ENCODE data around the gene OPHN1.

DNA sequence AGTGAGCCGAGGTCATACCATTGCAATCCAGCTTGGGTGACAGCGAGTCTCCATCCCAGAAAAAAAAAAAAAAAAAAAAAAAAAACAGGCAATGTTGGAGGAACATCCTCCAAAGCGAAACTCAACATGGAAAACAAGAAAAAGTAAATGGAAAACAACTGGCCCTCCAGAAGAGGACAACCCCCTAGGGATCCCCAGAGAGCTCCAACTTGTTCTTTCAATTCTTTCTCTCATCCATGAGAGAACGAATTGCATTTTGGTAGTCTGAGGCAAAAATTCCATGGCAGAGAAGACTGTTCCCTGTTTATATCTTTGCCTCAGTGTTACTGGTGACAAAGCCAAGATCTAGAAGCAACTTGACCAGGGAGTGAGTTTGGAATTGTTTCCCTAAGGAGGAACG lies 49.8 kb downstream of the OPHN1 start:
- TF ChIP-seq, protein P1, sequence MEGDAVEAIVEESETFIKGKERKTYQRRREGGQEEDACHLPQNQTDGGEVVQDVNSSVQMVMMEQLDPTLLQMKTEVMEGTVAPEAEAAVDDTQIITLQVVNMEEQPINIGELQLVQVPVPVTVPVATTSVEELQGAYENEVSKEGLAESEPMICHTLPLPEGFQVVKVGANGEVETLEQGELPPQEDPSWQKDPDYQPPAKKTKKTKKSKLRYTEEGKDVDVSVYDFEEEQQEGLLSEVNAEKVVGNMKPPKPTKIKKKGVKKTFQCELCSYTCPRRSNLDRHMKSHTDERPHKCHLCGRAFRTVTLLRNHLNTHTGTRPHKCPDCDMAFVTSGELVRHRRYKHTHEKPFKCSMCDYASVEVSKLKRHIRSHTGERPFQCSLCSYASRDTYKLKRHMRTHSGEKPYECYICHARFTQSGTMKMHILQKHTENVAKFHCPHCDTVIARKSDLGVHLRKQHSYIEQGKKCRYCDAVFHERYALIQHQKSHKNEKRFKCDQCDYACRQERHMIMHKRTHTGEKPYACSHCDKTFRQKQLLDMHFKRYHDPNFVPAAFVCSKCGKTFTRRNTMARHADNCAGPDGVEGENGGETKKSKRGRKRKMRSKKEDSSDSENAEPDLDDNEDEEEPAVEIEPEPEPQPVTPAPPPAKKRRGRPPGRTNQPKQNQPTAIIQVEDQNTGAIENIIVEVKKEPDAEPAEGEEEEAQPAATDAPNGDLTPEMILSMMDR (IDR thresholded peaks at IDR 0.05; ENCODE audit: extremely low read depth in 1 of 2, insufficient read depth in 1 of 2, low read depth in 1 of 2, low read length in 2 of 2), result no peak
- TF ChIP-seq EZH2 (IDR thresholded peaks at IDR 0.05; ENCODE audit: borderline replicate concordance, low read depth, low read length, severe bottlenecking) (no peak), POLR2A (IDR thresholded peaks at IDR 0.05; ENCODE audit: low read depth, low read length) (no peak), POLR2AphosphoS5 (IDR thresholded peaks at IDR 0.05; ENCODE audit: insufficient read depth, low read depth, low read length) (no peak), FOS (IDR thresholded peaks at IDR 0.05; ENCODE audit: borderline replicate concordance, insufficient read depth, low read length) (no peak), MYC (IDR thresholded peaks at IDR 0.05; ENCODE audit: low read depth, low read length) (no peak), GATA2 (IDR thresholded peaks at IDR 0.05; ENCODE audit: insufficient read depth, insufficient read length, low read depth, low read length) (no peak)
- TF ChIP-seq, protein P2, sequence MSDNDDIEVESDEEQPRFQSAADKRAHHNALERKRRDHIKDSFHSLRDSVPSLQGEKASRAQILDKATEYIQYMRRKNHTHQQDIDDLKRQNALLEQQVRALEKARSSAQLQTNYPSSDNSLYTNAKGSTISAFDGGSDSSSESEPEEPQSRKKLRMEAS (IDR thresholded peaks at IDR 0.05; ENCODE audit: insufficient read depth, insufficient read length), result no peak

Measured in endothelial cell of umbilical vein (primary cell).